AG09309 (cell line): ENCODE measurements around the gene SLIT3.

Experiments used
- DNase-seq: peaks from one replicate; pipeline ENCODE4 v3.0.0-alpha.2; 2010; ENCODE audit warnings: low read depth
- H3K4me3 ChIP-seq: 2 replicates; pipeline ENCODE4 v1.5.1; 2011; ENCODE audit warnings: mild to moderate bottlenecking, low read depth, low read length, moderate library complexity; ENCODE audit not compliant: control insufficient read depth
- TF ChIP-seq, protein P1 (sequence below): IDR thresholded peaks from 2 replicates; pipeline ENCODE4 v1.5.1; 2011; ENCODE audit warnings: mild to moderate bottlenecking, low read depth, low read length, inconsistent platforms; ENCODE audit not compliant: insufficient read depth, control insufficient read depth; ENCODE audit errors: missing control alignments

Gene SLIT3

DNA sequence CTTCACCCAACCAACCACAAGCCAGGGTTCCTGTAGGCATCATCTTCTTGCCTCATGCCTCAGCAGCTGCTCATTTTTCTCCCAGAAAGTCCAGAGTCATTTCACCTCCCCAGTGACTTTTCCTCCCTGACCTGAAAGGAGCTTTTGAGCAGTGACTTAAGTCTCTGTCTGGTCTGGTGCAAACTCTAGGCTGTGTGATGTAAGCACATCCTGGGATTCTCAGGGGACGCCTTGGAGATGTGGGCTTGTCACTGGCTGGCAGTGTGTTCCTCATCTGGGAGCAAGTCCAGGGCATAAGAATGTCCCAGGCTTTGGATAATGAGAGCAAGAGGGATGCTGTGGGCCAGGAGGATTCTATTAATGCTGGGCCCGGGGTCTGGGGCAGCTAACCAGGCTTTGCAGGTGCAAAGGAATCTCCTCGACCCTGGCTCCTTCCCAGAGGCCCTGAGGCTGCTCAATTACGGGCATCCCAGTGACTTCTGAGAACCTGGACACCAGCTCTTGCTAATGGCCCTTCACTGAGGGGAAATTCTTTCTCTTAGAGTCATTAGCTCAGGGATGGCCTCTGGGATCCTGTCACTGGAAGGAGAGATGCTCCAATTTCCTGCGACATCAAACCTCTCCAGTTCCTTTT, 510.8 kb downstream of the SLIT3 start:
- DNase-seq = no peak
- H3K4me3 ChIP-seq = no peak overlapping the region
- TF ChIP-seq, protein P1, sequence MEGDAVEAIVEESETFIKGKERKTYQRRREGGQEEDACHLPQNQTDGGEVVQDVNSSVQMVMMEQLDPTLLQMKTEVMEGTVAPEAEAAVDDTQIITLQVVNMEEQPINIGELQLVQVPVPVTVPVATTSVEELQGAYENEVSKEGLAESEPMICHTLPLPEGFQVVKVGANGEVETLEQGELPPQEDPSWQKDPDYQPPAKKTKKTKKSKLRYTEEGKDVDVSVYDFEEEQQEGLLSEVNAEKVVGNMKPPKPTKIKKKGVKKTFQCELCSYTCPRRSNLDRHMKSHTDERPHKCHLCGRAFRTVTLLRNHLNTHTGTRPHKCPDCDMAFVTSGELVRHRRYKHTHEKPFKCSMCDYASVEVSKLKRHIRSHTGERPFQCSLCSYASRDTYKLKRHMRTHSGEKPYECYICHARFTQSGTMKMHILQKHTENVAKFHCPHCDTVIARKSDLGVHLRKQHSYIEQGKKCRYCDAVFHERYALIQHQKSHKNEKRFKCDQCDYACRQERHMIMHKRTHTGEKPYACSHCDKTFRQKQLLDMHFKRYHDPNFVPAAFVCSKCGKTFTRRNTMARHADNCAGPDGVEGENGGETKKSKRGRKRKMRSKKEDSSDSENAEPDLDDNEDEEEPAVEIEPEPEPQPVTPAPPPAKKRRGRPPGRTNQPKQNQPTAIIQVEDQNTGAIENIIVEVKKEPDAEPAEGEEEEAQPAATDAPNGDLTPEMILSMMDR = no peak

DNA sequence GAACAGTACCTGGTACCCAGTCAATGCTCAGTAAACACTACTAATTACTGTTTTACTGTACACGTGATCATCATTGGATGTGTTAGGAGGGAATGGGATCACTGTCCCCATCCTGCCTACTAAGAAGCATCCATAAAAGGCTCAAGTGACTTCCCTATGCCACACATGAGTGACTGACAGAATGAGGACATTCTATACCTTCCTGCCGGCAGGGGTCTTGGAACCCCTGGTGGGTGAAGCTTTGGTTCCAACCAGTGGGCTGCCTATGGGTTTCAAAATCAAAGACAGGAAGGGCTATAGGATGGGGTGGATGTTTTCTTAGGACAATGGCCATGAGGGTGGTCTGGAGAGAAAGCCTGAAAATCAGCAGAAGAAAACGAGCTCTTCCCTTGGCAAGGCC, 512.2 kb downstream of the SLIT3 start:
- TF ChIP-seq, protein P1 = no peak
- no peak for DNase-seq
- H3K4me3 ChIP-seq = no peak overlapping the region

DNA sequence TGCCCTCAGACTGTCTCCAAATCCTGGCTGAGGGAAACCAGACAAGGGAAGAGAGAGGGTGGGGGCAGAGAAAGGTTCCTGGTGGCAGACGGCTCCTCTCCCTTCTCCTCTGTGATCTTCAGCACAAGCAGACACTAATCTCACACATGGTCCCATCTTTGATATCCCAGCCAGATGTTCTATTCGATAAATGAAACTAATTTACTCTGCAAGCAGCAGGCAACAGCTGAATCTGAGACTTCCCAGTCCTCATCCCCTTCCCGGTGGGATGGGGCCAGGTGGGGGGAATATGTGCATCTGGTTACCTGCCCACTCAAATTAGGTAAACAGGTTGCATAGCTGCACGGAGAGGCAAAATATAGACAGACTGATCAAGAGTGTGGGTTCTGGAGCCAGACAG, 512.8 kb downstream of the SLIT3 start:
- no peak for DNase-seq
- H3K4me3 ChIP-seq = no peak overlapping the region
- TF ChIP-seq, protein P1 = no peak

DNA sequence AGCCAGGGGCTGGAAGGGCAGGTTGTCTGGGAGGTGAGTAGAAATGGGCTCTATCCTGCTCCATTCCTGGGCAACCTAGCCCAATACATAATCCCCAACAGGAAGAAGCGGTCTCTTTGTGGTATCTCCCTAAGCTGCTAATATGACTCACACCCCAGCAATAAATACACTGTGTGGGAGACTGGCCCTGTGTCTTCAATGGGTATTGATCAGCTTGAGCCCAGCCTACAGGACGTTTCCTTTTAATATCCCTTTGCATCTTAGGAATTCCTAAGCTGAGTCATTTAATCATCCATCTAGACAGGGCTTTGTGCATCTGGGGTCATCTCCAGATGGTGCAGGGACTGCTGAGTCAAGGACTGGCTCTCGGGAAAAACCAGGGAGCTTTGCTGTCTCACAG, 514.8 kb downstream of the SLIT3 start:
- TF ChIP-seq, protein P1 = no peak
- no peak overlapping the region for H3K4me3 ChIP-seq
- DNase-seq = no peak

DNA sequence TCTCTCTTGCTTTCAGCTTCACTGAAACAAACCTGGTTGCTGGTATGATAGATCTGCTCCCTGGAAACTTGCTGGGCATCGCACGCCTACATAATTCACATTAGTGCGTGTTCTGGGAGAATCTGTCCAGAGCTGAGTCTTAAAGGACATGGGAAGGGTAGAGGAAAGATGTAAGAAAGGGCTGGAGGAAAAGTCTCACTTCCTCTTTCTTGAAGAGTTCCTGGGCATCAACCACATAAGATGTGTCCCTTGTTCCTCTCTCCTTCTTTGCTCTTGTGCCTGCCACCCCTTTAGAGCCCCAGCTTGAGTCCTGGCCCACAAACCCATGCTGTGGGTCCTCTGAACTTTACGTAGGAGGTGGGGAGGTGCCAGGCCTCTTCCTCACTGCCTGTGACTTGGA, 516.5 kb downstream of the SLIT3 start:
- TF ChIP-seq, protein P1 = no peak
- no peak for DNase-seq
- H3K4me3 ChIP-seq = no peak overlapping the region

DNA sequence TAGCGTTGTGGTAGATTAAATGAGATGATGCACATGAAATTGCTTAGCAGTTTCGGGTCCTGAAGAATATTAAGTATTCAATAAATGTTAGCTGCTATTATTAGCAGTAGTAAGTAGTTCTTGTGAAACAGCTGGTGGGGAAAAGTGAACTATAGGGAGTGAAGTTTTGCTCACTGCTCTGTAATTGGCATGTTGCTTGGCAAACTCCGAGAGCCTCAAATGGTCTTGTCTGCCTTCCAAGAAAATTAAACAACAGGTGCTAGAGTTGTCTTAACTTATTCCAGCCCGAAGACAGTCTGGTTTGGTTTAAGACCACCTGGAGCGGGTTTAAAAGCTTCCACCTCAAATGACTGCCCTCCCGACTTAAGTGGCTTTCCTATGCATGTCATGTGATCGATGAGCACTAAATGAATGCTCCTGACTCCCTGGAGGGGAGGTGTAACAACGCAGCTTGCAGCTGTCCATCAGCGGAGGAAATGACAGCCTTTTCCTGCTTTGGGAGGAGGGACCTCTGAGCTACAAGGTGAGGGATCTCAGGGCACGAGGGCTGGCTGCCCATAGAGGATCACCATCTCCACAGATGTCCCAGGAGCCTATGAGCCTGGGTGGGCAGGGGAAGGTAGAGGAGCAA, 518.9 kb downstream of the SLIT3 start:
- TF ChIP-seq, protein P1 = no peak
- DNase-seq = no peak
- no peak overlapping the region for H3K4me3 ChIP-seq

DNA sequence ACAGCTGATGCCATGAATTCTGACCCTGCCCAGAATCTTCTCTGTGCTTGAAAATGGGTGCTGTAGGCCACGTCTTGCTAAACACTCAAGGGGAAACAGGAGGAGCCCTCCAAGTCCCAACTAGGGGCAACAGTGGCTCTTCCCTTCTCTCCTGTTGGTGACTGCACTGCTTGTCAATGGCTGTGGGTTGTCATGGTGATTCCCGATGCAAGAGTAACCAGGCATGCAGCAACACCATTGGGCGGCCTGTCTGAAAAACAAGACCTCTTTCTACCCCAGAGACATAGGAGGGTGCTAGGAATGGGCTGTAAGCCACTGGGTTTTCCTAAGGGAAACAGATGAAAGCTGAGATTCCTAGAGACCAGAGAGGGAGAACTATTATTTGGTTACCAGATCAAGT, 520.1 kb downstream of the SLIT3 start:
- TF ChIP-seq, protein P1 = no peak
- no peak overlapping the region for H3K4me3 ChIP-seq
- no peak for DNase-seq
